ENCODE measurements around the gene MTPN. TPM values are rescaled to one million over a fixed set of nuclear protein-coding genes. Genes with fewer than 3 reads are reported as not detected.

The MTPN gene
- total RNA-seq, 4 donors from 2014 or later: 76.6 to 80.2 (median 79.0) TPM

DNA sequence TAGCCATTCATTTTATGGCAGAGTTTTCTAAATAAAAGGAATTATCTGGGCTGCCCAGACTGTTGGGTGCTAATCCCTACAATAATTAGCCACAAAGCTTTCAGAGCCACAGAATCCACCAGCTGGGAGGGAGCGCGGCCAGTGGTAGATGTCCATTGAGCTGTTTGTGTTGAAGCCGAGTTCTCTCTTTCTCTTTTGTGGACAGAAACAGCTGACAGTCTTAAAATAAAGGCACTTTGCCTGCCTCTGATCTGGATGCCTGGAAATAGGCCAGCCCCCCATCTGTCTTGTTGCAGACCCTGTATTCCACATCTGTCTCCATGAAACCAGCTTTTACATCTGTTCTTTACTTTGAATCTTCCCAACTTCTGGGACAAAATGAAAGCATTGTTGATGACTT lies 66.1 kb downstream of the MTPN start:
- 21 to 43% methylated on average over 1 to 3 of the region's 3 CpGs for WGBS, 2 donors (ENCODE audit: low coverage in 1 of 2)
- no peak overlapping the region for H3K27ac ChIP-seq
- H3K9me3 ChIP-seq: no peaks in the 10 kb centered on the region
- TF ChIP-seq, protein P1, sequence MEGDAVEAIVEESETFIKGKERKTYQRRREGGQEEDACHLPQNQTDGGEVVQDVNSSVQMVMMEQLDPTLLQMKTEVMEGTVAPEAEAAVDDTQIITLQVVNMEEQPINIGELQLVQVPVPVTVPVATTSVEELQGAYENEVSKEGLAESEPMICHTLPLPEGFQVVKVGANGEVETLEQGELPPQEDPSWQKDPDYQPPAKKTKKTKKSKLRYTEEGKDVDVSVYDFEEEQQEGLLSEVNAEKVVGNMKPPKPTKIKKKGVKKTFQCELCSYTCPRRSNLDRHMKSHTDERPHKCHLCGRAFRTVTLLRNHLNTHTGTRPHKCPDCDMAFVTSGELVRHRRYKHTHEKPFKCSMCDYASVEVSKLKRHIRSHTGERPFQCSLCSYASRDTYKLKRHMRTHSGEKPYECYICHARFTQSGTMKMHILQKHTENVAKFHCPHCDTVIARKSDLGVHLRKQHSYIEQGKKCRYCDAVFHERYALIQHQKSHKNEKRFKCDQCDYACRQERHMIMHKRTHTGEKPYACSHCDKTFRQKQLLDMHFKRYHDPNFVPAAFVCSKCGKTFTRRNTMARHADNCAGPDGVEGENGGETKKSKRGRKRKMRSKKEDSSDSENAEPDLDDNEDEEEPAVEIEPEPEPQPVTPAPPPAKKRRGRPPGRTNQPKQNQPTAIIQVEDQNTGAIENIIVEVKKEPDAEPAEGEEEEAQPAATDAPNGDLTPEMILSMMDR (IDR thresholded peaks at IDR 0.05): no peak
- no peak for TF ChIP-seq POLR2A (IDR thresholded peaks at IDR 0.05)
- TF ChIP-seq POLR2AphosphoS5 (IDR thresholded peaks at IDR 0.05): no peak
- TF ChIP-seq EP300 (IDR thresholded peaks at IDR 0.05): no peak
- H3K4me3 ChIP-seq: no peak overlapping the region
- H3K4me1 ChIP-seq: no peaks in the 10 kb centered on the region
- no peaks in the 10 kb centered on the region for H3K36me3 ChIP-seq
- ATAC-seq: no peak
- no peaks in the 10 kb centered on the region for H3K27me3 ChIP-seq

DNA sequence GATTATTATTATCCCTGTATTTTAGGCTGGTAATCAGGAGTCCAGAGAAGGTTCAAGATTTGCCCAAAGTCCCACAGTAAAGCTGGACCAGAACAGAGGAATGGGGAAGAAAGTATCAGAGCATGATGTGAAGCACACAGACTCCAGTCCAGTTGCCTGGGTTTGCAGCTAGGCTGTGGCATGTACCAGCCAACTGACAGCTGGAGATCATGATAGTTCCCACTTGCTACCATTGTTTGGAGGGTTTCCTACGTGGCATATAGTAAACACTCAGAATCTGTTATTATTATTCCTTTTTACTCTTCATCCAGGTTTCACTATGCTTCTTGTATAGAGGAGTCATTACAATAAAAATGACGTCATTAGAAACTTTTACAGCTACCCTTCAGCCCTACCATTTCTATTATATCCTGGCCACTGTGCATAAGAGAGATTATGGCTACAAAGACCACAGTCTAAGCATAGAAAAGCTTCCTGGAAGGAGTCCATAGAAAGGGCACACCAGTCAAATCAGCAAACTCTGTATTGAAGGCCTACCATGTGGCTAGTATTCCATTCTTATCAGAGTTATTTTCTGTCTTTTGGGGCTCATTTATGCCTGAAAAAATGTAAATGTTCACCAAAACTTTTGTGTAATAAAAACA lies 66.6 kb downstream of the MTPN start:
- Histone ChIP-seq H3K4me1 (no peaks in the 10 kb centered on the region), H3K27ac (no peak overlapping the region), H3K4me3 (no peak overlapping the region), H3K27me3 (no peaks in the 10 kb centered on the region), H3K36me3 (no peaks in the 10 kb centered on the region), H3K9me3 (no peaks in the 10 kb centered on the region)
- WGBS, 2 donors (ENCODE audit: low coverage in 1 of 2): 77 to 90% methylated on average over 2 of the region's 2 CpGs
- TF ChIP-seq, protein P1 (IDR thresholded peaks at IDR 0.05): no peak
- no peak for TF ChIP-seq POLR2A (IDR thresholded peaks at IDR 0.05)
- no peak for TF ChIP-seq POLR2AphosphoS5 (IDR thresholded peaks at IDR 0.05)
- no peak for TF ChIP-seq EP300 (IDR thresholded peaks at IDR 0.05)
- ATAC-seq: no peak

DNA sequence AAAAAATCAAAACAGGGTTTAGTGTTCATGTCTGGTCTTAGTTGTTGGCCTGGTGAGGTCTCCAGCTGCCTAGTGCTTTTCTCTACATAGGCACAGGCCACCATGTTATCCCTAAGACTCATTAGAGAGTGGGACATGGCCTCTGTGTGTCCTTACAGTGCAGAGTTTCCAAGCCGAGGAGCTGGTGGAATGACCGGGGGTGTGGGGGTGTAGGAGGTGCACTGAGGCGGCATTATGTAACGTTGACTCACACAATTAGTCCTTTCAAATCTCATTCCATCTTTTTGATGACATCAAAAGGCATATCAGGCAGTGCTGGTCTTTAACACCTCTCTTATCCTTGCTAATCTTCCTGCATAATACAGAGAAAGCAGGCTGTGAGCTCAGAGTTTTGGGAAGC lies 71.3 kb downstream of the MTPN start:
- H3K27me3 ChIP-seq: no peaks in the 10 kb centered on the region
- no peaks in the 10 kb centered on the region for H3K4me1 ChIP-seq
- H3K36me3 ChIP-seq: no peaks in the 10 kb centered on the region
- 72 to 91% methylated on average over 4 of the region's 4 CpGs for WGBS, 2 donors (ENCODE audit: low coverage in 1 of 2)
- H3K9me3 ChIP-seq: no peaks in the 10 kb centered on the region
- no peak overlapping the region for H3K4me3 ChIP-seq
- H3K27ac ChIP-seq: no peak overlapping the region
- ATAC-seq: no peak
- TF ChIP-seq, protein P1 (IDR thresholded peaks at IDR 0.05): no peak
- no peak for TF ChIP-seq EP300 (IDR thresholded peaks at IDR 0.05)
- no peak for TF ChIP-seq POLR2A (IDR thresholded peaks at IDR 0.05)
- no peak for TF ChIP-seq POLR2AphosphoS5 (IDR thresholded peaks at IDR 0.05)

DNA sequence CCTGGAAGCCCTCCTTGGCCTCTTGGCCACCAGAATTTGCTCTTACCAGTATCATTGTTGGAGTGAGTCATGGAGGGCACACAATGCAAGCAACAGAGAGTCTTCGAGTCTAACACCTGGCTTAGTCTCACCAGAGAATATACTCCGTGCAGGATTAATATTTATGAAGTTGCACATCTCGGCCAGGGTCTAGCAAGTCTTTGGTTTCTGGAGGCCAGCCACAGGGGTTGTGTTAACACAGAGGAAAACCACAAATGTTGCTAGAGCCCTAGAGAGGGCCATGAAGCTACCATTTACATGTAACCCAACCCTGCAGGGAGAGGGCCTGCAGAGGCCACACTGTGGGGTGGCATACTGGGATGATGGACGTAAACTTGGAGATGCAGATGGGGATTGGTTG lies 71.8 kb downstream of the MTPN start:
- no peaks in the 10 kb centered on the region for H3K9me3 ChIP-seq
- H3K36me3 ChIP-seq: no peaks in the 10 kb centered on the region
- no peak overlapping the region for H3K4me3 ChIP-seq
- no peak overlapping the region for H3K27ac ChIP-seq
- no peak for ATAC-seq
- no peaks in the 10 kb centered on the region for H3K27me3 ChIP-seq
- no peaks in the 10 kb centered on the region for H3K4me1 ChIP-seq
- TF ChIP-seq POLR2A (IDR thresholded peaks at IDR 0.05): no peak
- no peak for TF ChIP-seq EP300 (IDR thresholded peaks at IDR 0.05)
- 75 to 94% methylated on average over 3 of the region's 4 CpGs for WGBS, 2 donors (ENCODE audit: low coverage in 1 of 2)

DNA sequence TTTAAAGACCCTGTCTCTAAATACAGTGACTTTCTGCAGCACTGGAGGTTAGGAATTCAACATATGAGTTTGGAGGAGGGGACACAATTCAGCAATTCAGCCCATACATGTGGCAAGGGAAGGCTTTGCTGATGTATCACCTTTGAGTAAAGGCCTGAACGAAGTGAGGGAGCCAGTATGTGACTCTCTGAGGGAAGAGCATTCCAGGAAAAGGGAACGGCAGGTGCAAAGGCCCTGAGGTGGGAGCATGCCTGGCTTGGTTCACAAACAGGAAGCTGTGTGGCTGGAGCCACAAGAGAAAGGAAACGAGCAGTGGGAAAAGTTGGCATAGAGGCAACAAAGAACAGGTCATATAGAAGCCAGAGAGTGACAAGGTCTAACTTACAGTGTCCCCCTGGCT lies 72.9 kb downstream of the MTPN start:
- Histone ChIP-seq H3K36me3 (no peaks in the 10 kb centered on the region), H3K4me1 (no peaks in the 10 kb centered on the region), H3K27ac (no peak overlapping the region), H3K4me3 (no peak overlapping the region), H3K27me3 (no peaks in the 10 kb centered on the region), H3K9me3 (no peaks in the 10 kb centered on the region)
- 62 to 78% methylated on average over 1 to 3 of the region's 3 CpGs for WGBS, 2 donors (ENCODE audit: low coverage in 1 of 2)
- TF ChIP-seq EP300 (IDR thresholded peaks at IDR 0.05) (no peak), POLR2AphosphoS5 (IDR thresholded peaks at IDR 0.05) (no peak), POLR2A (IDR thresholded peaks at IDR 0.05) (no peak)
- TF ChIP-seq, protein P1 (IDR thresholded peaks at IDR 0.05): no peak
- no peak for ATAC-seq

Data from gastroesophageal sphincter (tissue), 4 donors.